Cortex of kidney (tissue), 1 donor: ENCODE data around the gene SDK1.

Source experiments
- DNase-seq: peaks from one replicate; lab custom pipeline; 2025; lab: John Stamatoyannopoulos, UW

The SDK1 gene

DNA sequence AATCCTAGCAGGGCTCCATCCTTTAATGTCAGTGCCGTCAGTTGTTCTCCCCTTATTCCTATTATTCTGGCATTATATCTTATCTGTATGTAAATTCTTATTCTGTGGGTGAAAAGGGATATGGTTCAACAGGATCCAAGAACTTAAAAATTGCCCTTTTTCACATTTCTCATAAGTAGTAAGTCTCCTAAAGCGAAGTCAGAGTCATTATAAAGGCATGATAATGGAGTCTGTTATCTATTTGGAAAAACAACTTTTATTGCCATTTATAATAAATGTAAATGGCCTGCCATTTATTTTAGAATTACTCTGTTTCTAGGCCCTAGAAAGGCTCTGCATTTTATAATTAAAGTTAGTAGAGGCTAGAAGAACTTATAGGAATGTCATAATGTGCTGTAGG is 31.3 kb downstream of the SDK1 start:
- no peak for DNase-seq

DNA sequence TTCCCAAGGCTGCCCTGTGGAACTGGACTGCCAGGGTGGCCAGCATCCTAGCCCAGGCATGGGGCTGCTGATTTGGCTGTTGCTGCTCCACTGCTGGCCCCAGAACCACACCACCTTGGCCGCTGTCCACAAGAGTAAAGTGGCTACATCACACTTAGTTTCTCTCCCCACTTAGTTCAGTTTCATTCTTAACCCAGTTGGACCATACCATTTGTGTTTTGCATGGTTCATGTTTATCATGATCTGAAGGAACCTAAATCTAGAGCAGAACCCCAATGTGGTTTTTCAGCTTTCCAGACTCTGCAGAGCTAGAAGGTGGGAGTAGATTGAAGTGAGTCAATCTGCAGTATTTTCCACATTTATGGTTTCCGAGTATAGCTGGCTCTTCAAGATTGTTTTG is 32.8 kb downstream of the SDK1 start:
- no peak for DNase-seq

DNA sequence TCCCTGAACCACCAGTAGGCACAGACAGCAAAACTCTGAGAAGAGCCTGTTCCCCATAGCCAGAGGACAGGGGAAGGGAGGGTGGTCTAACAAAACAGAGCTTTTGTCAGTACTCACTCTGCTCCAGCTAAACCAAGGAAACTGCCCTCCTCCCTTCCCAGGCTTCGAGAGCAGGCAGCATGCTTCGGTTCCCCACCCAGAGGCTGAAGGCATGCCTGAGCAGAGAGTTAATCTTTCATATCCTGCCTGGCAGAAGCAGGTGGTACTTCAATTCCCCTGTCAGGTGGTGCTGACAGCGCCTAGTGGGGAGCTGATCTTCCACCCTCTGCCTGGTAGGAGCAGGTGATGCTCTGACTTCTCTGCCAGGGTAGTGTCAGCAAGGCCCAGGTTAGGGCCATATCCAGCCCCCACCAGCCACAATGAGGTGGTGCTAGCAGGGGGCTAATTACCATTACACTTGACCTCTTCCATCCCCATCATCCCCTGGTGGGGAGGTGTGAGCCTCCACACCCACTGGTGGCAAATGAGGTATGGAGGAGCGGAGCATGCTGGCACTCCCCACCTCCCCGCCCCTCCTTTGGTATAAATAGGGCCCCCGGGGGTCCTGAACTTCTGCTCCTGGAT is 35.1 kb downstream of the SDK1 start:
- no peak for DNase-seq

DNA sequence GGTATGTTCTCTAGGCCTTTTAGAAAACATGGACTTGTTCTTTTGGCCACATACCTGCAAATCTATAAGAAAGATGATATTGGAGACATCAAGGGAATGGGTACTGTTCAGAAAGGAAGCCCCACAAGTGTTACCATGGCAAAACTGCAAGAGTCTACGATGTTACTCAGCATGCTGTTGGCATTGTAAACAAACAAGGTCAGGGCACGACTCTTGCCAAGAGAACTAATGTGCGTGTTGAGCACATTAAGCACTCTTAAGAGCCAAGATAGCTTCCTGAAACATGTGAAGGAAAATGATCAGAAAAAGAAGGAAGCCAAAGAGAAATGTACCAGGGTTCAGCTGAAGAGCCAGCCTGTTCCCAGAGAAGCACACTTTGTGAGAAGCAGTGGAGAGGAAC is 37.1 kb downstream of the SDK1 start:
- no peak for DNase-seq

DNA sequence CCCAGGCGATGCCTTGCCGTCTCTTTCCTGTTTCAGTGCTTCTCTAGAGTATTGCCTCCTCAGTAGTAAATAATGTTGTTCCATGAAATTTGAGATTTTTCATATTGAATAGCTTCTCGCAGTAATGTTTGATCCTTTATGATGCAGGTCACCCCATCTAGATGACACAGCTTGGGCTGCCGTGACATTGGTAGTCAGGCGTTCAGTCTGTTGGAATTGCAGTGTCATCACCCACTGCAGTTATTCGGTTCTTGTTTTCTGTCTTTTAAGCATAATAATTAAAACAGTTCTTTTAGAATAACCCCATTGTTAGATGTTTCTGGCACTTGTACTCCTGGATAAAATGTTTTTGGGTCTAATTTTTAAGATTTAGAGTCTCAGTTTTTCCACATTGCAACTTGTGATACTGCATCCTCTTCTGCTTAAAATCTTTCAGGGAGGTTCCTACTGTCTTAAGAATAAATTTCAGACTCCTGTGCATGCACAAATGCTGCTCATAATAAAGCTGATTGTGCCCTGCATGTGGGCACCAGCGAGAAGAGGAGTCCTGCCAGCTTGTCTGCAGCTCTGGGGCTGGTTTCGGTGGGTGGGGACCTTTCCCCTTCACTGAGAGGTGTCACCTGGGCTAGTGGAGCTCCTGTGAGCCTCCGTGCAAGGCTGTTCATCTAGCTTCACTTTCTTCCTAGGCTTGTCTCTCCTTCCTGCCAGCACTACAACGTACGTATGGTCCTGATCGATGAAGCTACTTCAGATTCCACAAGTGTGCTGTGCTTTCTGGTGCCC is 44.8 kb downstream of the SDK1 start:
- DNase-seq: no peak

DNA sequence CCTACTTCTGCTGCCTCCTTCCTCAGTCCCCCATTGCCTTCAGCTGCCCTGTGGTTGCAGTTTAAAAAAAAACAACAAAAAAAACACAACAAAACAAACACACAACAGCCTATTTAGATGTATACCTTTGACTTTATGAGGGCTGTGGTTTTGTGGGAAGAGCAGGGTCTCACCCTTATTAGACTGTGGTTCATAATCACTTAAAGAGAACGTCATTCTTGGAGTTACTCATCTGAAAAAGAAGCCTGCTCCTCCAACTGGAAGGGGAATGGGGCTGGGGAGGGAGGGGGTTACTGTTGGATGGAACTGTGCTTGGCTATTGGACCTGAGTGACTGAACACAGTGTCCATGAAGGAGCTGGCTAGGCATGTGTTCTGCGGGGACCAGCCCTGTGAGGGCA is 48.1 kb downstream of the SDK1 start:
- DNase-seq: no peak

DNA sequence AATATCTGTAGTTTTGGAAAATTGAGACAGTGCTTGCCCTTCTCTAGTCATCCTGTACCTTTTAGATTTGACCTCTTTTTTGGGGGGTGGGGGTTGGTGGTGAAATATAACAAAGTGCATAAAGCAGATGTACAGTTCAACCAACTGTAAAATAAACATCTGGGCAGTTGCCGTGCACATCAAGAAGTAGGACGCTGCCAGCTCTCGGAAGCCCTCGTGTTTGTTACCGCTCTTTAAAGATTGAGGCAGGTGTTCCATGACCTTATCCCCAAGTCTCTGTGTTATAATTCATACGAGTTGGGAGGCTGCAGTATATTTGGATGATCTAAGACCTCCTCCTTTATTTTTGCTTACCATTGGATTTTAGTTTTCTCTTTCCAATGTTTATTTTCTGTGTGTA is 55.1 kb downstream of the SDK1 start:
- DNase-seq: no peak

DNA sequence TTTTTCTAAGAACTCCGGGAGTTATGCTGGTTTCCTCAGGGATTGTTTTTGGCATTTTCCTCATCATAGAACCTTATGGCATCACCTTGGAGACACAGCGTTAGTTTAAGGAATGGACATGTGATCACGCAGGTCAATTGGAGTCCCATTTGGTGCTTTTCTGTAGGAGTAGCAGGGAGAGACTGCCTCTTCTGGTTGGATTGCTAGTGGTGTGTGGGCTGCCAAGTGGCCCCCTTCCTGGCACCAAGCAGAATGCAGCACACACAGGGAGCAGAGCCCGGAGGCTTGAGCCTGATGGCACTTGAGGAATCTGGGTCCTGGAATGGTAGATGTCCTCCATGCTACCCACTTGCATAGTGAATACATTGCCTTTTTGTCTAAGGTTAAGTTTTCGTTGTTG is 57.9 kb downstream of the SDK1 start:
- no peak for DNase-seq

DNA sequence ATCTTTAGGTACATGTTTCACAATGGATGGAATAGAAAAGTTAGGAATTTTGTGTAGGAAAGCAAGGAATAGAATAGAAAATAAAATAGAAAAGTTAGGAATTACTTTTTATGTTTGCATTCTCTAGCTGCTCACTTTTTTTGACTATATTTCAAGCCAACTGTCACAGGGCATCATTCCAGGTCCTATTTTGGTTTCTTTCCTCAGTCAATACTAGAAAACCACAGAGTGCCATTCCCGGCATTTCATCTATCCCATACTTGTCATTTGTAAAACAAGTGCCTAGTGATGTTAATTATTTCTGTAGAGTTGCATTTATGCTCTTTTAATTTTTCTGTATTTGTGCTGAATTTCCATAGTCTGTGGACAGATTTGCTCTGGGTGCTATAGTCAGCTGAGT is 66.2 kb downstream of the SDK1 start:
- no peak for DNase-seq

DNA sequence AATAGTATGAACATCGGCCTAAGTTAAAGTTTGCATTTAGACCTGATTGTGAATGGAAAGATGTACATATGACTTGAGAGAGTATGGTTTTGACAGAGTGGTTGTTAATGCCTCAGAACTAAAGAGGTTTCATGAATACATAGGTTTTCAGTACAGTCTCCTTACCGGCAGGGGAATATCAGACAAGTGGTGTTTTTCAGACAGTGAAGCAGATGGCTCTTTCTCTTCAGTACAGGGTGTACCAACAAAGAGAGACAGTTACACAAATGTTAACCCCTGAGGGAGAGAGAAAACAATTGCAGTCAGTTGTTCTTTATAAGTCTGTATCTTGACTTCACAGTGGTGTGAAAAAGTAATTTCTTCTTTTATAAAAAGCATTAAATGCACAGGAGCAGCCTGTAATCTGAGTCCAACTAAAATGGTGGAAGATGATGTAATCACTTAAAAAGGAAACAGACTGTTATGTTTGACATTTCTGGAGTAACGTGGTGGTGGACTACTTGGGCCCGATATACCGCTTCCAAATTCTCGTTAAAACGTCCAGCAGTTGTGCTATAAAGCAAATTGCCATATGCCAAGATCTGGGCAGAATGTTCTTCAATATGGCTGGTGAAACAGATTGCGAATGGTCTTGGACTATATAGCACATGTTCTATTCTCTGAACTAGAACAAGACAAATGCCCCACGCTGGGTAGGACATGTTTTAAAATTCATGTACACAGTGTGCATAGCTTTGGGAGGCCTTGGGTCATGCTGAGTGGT is 69.2 kb downstream of the SDK1 start:
- no peak for DNase-seq

DNA sequence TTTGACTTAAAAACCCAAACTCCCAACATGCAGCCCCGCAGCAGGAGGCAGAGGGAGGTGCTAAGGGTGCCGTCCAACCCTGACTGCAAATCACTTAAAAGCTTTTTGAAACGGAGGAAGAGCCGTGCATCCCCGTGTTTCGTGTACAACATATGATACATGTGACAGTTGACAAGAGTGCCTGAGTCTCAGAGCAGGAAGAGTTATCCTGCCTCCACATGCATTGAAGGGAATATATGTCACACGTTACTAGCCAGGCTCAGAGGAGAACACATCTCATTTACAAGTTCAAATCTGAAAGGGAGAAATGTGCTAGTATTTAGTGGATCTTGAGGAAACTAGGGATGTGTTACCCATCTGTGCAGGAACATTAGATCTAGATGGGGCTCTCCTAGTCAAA is 69.9 kb downstream of the SDK1 start:
- no peak for DNase-seq

DNA sequence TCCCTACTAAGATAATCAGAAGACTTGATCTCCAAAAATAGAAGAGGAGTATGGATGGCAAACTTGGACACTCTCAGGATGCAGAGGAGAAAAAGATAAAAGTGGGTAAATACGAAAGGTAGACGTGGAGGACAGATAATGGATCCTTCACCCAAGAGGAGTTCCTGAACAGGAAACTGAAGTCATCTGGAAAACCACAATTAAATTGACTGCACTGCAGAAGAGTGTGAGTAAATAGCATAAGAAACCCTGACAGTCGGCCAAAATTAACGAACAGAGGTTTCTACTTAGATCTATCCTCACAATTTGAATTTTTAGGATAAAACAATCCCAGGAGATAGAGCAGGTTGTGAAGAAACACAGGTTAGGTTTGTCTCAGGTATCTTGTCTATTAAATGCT is 70.5 kb downstream of the SDK1 start:
- DNase-seq: no peak

DNA sequence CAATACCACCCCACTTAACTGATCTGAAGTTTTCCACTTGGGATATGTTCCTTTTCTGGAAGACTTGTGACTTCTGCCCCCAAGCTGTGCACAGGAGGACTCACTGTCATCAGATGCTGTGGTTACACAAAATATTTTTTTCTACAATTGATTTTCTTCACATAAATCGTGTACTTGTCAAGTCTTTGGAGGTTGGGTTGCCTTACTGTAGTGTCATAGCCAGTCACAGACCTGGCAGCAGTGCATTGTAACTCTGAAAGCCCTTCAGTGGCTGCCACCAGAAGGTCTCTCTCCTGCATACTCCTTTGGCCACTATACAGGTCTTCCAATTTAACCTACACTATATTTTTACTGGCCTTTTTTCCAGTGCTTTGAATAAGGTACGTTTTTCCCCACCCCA is 73.2 kb downstream of the SDK1 start:
- no peak for DNase-seq

DNA sequence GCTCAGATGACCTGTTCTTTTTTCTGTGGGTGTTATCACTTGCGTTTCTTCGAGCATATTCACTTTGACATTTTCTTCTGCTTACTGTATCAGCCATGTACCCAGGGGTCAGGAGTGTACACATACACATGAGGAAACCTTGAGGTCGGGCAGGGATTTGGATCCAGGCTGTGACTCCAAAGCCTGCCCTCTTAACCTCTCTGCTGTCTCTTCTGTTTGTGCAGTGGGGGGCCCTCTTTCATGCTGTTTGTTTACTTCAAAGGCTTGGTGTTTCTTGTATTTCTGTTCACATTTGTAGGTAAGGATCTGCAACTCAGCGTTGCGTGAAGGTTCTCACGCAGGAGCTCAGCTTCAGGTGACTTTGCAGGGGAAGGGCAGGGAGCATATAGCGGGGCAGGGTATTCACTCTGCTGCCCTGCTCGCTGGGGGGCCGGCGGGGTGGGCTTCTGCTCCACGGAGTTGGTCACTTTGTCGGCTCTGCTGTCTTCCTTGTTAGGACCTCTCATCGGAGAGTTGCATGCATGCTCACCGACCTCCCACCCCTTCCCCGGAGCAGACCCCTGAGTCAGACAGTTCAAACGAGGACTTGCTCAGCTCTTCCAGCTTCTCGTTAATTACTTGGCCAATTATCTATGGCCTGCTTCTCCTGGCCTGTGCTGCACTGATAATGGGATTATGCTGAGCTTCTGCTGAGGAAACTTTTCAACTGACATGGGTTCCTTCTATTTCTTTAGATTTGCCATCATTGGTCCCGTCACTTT is 77.5 kb downstream of the SDK1 start:
- no peak for DNase-seq

DNA sequence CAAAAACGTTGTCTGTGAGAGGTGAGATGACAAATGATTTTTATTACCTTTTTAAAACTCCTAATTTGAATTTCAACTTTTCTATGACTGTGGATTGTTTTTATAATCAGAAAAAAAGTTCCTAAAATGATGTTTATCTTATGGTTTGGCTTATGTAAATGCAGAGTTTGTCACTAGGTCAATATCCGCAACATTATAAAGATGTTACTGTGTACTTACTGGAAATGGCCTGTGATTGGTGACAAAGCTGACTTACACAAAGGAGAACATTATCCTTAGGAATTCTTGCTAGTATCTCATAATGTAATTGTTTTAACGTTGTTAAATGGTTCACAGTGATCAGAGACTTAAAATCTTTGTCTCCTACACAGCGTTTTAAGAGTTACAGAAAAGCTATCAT is 79.0 kb downstream of the SDK1 start:
- no peak for DNase-seq

DNA sequence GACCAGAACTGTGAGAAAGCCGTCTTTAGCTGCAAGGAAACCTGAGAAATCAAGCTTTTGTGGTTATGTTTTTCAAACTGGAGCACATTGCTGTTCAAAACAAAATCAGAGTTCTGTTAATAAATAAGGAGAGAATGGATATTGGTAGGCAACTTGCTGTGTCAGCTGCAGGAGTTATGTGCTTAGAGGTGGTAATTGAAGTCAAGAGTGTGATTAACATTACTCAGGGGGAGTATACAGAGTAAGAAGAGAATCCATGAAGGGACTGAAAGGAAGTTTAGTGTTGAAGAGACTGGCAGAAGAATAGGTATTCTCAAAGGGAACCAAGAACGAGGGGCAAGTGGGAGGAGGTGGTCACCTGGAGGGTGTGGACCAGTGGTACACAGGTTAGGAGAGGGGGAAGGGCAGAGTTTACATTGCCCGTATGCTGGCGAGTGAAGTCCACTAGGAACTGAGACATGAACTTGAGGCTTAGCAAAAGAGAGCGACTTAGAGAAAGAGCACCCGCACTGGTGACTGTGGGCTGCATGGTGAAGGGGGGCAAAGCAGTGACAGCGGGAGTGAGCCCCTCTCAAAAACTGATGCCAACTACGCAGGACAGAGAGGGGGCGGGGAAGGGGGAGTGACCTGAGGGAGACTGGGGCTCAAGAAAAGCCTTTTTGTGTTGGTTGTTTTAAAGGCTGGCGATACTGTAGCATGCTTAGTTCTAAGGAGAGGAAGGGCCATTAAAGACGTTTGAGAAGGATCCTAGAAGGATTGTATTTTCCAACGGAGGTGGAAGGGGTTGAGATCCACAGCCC is 80.0 kb downstream of the SDK1 start:
- no peak for DNase-seq

DNA sequence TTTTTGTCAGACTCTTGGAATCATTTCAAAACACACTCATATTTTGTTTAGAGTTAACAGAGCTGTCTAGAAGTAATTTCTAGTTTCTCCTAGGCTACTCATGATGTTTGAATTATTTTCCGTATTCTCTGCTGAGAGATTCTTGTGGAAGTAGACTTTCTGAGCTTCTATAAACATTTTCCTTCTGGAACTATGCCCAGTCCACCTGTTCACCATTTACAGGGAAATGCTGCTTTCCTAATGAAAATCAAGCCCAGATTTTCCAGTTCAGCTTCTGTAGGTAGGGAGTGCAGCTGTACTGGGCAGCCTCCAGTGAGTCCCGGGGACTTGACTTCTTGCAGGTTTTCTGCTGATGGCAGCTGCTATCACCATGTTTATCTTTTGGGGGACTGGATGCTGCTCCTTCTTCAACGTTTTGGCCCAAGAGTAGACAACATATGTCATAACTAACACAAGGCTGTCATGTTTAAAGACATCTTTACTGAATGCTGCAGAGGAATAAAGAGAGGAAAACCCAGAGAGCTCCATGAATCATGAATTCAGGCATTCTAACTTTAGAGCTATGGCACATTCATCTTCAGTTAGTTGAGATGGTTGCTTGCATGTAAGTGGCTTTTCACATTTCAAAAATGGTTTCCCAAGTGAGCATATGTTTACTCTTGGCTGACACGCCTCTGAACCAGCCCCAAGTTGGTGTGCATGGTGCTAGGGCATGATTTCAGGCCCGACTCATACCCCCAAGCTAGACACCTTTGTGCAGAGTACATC is 85.6 kb downstream of the SDK1 start:
- DNase-seq: no peak

DNA sequence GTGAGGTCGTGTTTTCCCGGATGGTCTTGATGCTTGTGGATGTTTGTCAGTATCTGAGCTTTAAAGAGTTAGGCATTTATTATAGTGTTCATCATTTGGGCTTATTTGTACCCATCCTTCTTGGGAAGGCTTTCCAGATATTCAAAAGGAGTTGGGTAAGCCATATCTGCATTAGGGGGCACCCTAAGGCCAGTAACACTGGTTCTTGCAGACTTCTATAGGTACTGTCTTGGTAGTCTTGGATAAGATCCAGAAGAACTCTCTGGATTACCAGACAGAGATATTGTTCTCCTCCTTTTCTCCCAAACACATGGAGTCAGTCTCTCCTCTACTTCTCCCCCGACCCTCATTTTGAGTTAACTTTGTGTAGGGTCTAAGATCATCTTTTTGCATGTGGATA is 92.8 kb downstream of the SDK1 start:
- DNase-seq: no peak

DNA sequence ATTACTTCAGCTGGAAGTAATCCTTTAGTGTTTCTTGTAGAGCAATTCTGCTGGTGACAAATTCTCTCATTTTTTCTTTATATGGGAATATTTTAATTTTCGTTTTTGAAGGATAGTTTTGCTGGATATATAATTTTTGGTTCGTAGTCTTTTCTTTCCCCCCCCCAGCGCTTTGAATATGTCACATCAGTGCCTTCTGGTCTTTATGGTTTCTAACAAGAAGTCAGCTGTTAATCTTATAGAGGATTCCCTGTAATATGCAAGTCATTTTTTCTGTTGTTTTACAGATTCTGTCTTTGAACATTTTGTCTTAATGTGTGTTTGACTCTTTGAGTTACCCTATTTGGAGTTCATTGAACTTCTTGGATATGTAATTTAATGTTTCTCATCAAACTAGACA is 96.3 kb downstream of the SDK1 start:
- no peak for DNase-seq

DNA sequence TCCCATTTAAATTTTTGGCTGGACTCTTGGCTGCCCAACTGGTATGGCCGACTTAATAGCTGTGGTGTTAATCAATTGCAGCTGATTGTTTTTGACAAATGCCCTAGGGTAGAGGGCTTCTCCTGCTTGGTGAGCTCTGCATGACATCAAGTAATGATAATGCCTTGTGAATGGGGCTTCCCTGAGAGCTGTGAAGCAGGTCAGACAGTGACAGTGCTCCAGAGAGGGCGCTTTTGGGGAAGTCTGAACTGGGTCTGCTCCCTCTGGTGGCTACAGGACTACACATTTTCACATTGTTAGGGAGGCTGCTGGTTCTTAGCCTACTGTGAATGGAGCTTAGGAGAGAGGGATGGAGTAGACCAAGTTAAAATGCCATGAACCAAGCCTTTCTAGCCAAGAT is 98.8 kb downstream of the SDK1 start:
- no peak for DNase-seq

DNA sequence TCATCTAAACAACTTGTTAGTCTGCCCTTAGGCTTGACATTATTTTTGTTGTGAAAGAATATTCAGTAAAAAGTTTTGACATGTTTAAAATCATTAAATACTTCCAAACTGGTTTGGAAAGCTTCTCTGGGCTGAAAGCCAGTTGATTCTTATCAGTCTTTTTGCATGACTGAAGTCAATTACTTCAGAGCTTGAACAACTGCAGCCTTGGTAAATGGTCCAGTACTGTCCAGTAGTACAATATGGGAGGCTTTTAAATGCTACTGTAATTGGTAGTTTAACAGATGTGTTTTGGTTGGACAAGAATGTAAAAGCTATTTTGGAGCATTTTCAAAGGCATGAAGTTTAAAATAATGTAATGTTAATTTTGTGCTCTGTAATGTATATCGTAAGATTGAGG is 103.4 kb downstream of the SDK1 start:
- DNase-seq: no peak
